A549 (cell line): ENCODE data around the gene DAB2IP. TPM values are rescaled to one million over a fixed set of nuclear protein-coding genes. Genes with fewer than 3 reads are reported as not detected.

Experiments used
- ATAC-seq, 2 experiments: fragments of 200-7000 bp in 1 of 2; fragments of >200 bp in 1 of 2; cut with Nextera tagmentation in 1 of 2; cut with Tn5 transposase in 1 of 2; 3 replicates each; pipeline versions ENCODE4 v1.8.0 to v1.9.1; 2018 to 2020; ENCODE audit warnings: mild to moderate bottlenecking in 1 of 2, moderate library complexity in 1 of 2
- CTCF ChIA-PET: fragments of 300-600 bp; sonication (Branson Sonifier 250); formaldehyde crosslinking; extraction: SDS; loops from one replicate; lab custom pipeline; 2021; ENCODE audit warnings: antibody characterized with exemption, inconsistent platforms; lab: Yijun Ruan, JAX
- POLR2A ChIA-PET: fragments of 350-600 bp; formaldehyde crosslinking; extraction: SDS; loops from one replicate; lab custom pipeline; 2021; ENCODE audit warnings: antibody characterized with exemption, inconsistent platforms; lab: Yijun Ruan, JAX
- DNase-seq, 2 experiments: peaks; one replicate each; pipeline versions ENCODE4 v3.0.0 to v3.0.0-alpha.2; 2011 to 2016; ENCODE audit warnings: low read depth in 1 of 2, low spot score in 1 of 2
- FAIRE-seq: peaks from 2 replicates; lab custom pipeline; 2011; peaks lifted over from hg19 to GRCh38; lab: Jason Lieb, UNC
- H3K27ac ChIP-seq, 2 experiments: fragments of >200 bp; sonication (Bioruptor Twin); formaldehyde crosslinking; 3 replicates each; pipeline ENCODE4 v1.5.1; 2016 to 2017
- H3K4me1 ChIP-seq: fragments of >200 bp; sonication (Bioruptor Twin); formaldehyde crosslinking; 3 replicates; pipeline ENCODE4 v1.6.1; 2016
- H3K4me2 ChIP-seq: fragments of >200 bp; sonication (Bioruptor Twin); formaldehyde crosslinking; 3 replicates; pipeline ENCODE4 v1.6.1; 2016
- H3K4me3 ChIP-seq: fragments of >200 bp; sonication (Bioruptor Twin); formaldehyde crosslinking; 3 replicates; pipeline ENCODE4 v1.5.1; 2016
- H3K9me3 ChIP-seq: fragments of >200 bp; sonication (Bioruptor Twin); formaldehyde crosslinking; 3 replicates; pipeline ENCODE4 v1.6.1; 2016
- CBX2 ChIP-seq: fragments of 200-600 bp; sonication (generic); IDR thresholded peaks from 2 replicates; pipeline ENCODE4 v1.6.1; 2016; ENCODE audit warnings: low read depth, mild to moderate bottlenecking, borderline replicate concordance
- CBX8 ChIP-seq: fragments of 200-600 bp; sonication (generic); IDR thresholded peaks from 2 replicates; pipeline ENCODE4 v1.6.1; 2016
- EHF ChIP-seq: fragments of 250-450 bp; sonication (Bioruptor Pico); IDR thresholded peaks from 2 replicates; pipeline ENCODE4 v1.5.0; 2020; ENCODE audit warnings: mild to moderate bottlenecking
- HEYL ChIP-seq: fragments of 250-450 bp; sonication (Bioruptor Pico); IDR thresholded peaks from 2 replicates; pipeline ENCODE4 v1.8.0; 2021; ENCODE audit warnings: mild to moderate bottlenecking, moderate library complexity
- HOXA7 ChIP-seq: fragments of 250-450 bp; sonication (Bioruptor Pico); IDR thresholded peaks from 2 replicates; pipeline ENCODE4 v1.5.0; 2020; ENCODE audit warnings: mild to moderate bottlenecking, moderate library complexity
- HOXB13 ChIP-seq: fragments of 250-450 bp; sonication (Bioruptor Pico); IDR thresholded peaks from 2 replicates; pipeline ENCODE4 v1.5.0; 2020; ENCODE audit warnings: low read depth, mild to moderate bottlenecking, moderate library complexity
- JUN ChIP-seq, 2 experiments: fragments of >200 bp; sonication (Bioruptor Twin); formaldehyde crosslinking; IDR thresholded peaks; 2 replicates in 1 of 2; 3 replicates in 1 of 2; pipeline ENCODE4 v1.6.1; 2016 to 2017
- KDM1A ChIP-seq: fragments of 200-600 bp; sonication (generic); IDR thresholded peaks from 2 replicates; pipeline ENCODE4 v1.6.1; 2016; ENCODE audit warnings: low read depth, mild to moderate bottlenecking
- KDM5A ChIP-seq: fragments of 200-600 bp; sonication (generic); IDR thresholded peaks from 2 replicates; pipeline ENCODE4 v1.6.1; 2016; ENCODE audit warnings: antibody characterized with exemption, mild to moderate bottlenecking
- NFE2L2 ChIP-seq: fragments of 150-350 bp; conservative IDR thresholded peaks from 2 replicates; pipeline ENCODE4 v1.6.1; 2014; ENCODE audit warnings: low read length
- NPAS2 ChIP-seq: fragments of 250-450 bp; sonication (Bioruptor Pico); IDR thresholded peaks from 2 replicates; pipeline ENCODE4 v1.8.0; 2022; ENCODE audit warnings: mild to moderate bottlenecking, moderate library complexity, borderline replicate concordance
- NR3C1 ChIP-seq: fragments of >200 bp; sonication (Bioruptor Twin); formaldehyde crosslinking; IDR thresholded peaks from 3 replicates; pipeline ENCODE4 v1.6.1; 2017
- PHF8 ChIP-seq: fragments of 200-600 bp; sonication (generic); IDR thresholded peaks from 2 replicates; pipeline ENCODE4 v1.6.1; 2016; ENCODE audit warnings: low read depth, mild to moderate bottlenecking, antibody characterized with exemption, moderate library complexity, borderline replicate concordance
- POLR2A ChIP-seq: IDR thresholded peaks from 2 replicates; pipeline ENCODE4 v1.6.1; 2012; ENCODE audit warnings: mild to moderate bottlenecking, low read length
- RAD21 ChIP-seq, 2 experiments: fragments of >200 bp in 1 of 2; sonication (Bioruptor Twin) in 1 of 2; formaldehyde crosslinking in 1 of 2; IDR thresholded peaks in 1 of 2; conservative IDR thresholded peaks in 1 of 2; 2 replicates in 1 of 2; 3 replicates in 1 of 2; pipeline ENCODE4 v1.6.1; 2012 to 2018; ENCODE audit warnings: inconsistent platforms in 1 of 2
- RCOR1 ChIP-seq: fragments of 150-350 bp; IDR thresholded peaks from 2 replicates; pipeline ENCODE4 v1.6.1; 2014; ENCODE audit warnings: antibody characterized with exemption, low read length, low read depth
- RFX5 ChIP-seq: fragments of 450-650 bp; IDR thresholded peaks from 2 replicates; pipeline ENCODE4 v1.7.1; 2014; ENCODE audit warnings: antibody characterized with exemption, mild to moderate bottlenecking, moderate library complexity
- RNF2 ChIP-seq: fragments of 200-600 bp; sonication (generic); IDR thresholded peaks from 2 replicates; pipeline ENCODE4 v1.6.1; 2016; ENCODE audit warnings: low read depth, mild to moderate bottlenecking, antibody characterized with exemption, moderate library complexity, borderline replicate concordance
- SMC3 ChIP-seq: fragments of >200 bp; sonication (Bioruptor Twin); formaldehyde crosslinking; IDR thresholded peaks from 3 replicates; pipeline ENCODE4 v1.6.1; 2018; ENCODE audit warnings: inconsistent platforms
- SREBF2 ChIP-seq: fragments of 450-650 bp; IDR thresholded peaks from 2 replicates; pipeline ENCODE4 v1.6.1; 2014; ENCODE audit warnings: mild to moderate bottlenecking, moderate library complexity
- TFCP2L1 ChIP-seq: fragments of 250-450 bp; sonication (Bioruptor Pico); IDR thresholded peaks from 2 replicates; pipeline ENCODE4 v1.5.0; 2021; ENCODE audit warnings: mild to moderate bottlenecking
- ZC3H11A ChIP-seq: fragments of 450-650 bp; IDR thresholded peaks from 2 replicates; pipeline ENCODE4 v1.6.1; 2014; ENCODE audit warnings: antibody characterized with exemption, mild to moderate bottlenecking
- ZFP36 ChIP-seq: fragments of 450-650 bp; IDR thresholded peaks from 2 replicates; pipeline ENCODE4 v1.6.1; 2014; ENCODE audit warnings: borderline replicate concordance; ENCODE audit not compliant: partially characterized antibody
- ZNF302 ChIP-seq: fragments of 250-450 bp; sonication (Bioruptor Pico); IDR thresholded peaks from 2 replicates; pipeline ENCODE4 v1.9.0; 2021; ENCODE audit warnings: inconsistent platforms, mild to moderate bottlenecking, moderate library complexity
- ZSCAN20 ChIP-seq: fragments of 250-450 bp; sonication (Bioruptor Pico); IDR thresholded peaks from 2 replicates; pipeline ENCODE4 v1.8.0; 2022; ENCODE audit warnings: mild to moderate bottlenecking, moderate library complexity
- WGBS: methylation state at CpG from one replicate; pipeline ENCODE4 v1.1.6; 2017; ENCODE audit errors: missing lambda C conversion rate; 5-methylcytosine and 5-hydroxymethylcytosine counted together
- polyA plus RNA-seq, 4 experiments: library from polyadenylated mRNA; depleted of rRNA in 3 of 4; stranded (reverse); fragments of >200 nt; fragmentation: RNase III in 1 of 4; extraction: RNeasy Plus Mini Kit Qiagen cat#74134 plus additional on column Dnase treatment in 1 of 4; gene quantifications; 2 replicates in 3 of 4; 3 replicates in 1 of 4; pipeline ENCODE4 v1.2.3, GENCODE V29; 2011 to 2017
- TF ChIP-seq, protein P1 (sequence below): fragments of 200-600 bp; sonication (generic); IDR thresholded peaks from 2 replicates; pipeline ENCODE4 v1.6.1; 2016; ENCODE audit warnings: antibody characterized with exemption, mild to moderate bottlenecking, moderate library complexity
- TF ChIP-seq, protein P2 (sequence below): fragments of >200 bp; sonication (Bioruptor Twin); formaldehyde crosslinking; IDR thresholded peaks from 2 replicates; pipeline ENCODE4 v1.6.1; 2016
- TF ChIP-seq, protein P3 (sequence below): fragments of 450-650 bp; IDR thresholded peaks from 2 replicates; pipeline ENCODE4 v1.6.1; 2014; ENCODE audit warnings: antibody characterized with exemption
- TF ChIP-seq, protein P4 (sequence below): fragments of 250-450 bp; sonication (Bioruptor Pico); IDR thresholded peaks from 2 replicates; pipeline ENCODE4 v1.5.0; 2021; ENCODE audit warnings: mild to moderate bottlenecking, moderate library complexity, borderline replicate concordance

The DAB2IP gene
- polyA plus RNA-seq, 2 of the 4 experiments (the other 2 are of a cell fraction) = 9.7 to 13.9 TPM

DNA sequence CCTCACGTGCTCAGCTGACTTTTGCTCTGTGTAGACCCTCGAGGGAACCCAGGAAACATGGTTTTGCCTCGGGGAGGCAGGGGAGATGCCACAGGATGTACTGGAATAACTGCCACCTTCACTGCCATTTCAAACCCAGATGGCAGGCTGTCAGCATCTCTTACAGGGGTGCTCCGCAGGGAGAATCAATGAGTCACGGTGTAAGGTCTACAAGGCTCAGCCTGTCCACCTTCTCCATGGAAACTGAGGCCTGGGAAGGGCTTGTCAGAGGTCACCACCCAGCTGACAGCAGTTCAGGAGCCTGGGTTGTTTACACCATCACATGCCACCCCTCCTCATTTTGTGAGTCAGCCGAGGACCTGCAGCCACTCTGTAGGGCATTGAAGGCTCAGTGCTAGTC, 30.8 kb downstream of the DAB2IP start:
- no peak overlapping the region for H3K4me2 ChIP-seq
- H3K27ac ChIP-seq = no peak overlapping the region
- ATAC-seq (no peak), DNase-seq (no peak), FAIRE-seq (no peak)
- ChIA-PET POLR2A (no interaction called here), CTCF (interaction anchor here (1.0 to 9.9 kb wide), 7 partner anchors 14 to 313 kb away, joined by 3 to 87 read pairs (median 12); no protein-coding TSS in a partner anchor)
- no peaks in the 10 kb centered on the region for H3K9me3 ChIP-seq
- no peak for TF ChIP-seq KDM1A
- TF ChIP-seq RNF2 = no peak
- TF ChIP-seq EHF = no peak
- TF ChIP-seq POLR2A = no peak
- TF ChIP-seq, protein P1, sequence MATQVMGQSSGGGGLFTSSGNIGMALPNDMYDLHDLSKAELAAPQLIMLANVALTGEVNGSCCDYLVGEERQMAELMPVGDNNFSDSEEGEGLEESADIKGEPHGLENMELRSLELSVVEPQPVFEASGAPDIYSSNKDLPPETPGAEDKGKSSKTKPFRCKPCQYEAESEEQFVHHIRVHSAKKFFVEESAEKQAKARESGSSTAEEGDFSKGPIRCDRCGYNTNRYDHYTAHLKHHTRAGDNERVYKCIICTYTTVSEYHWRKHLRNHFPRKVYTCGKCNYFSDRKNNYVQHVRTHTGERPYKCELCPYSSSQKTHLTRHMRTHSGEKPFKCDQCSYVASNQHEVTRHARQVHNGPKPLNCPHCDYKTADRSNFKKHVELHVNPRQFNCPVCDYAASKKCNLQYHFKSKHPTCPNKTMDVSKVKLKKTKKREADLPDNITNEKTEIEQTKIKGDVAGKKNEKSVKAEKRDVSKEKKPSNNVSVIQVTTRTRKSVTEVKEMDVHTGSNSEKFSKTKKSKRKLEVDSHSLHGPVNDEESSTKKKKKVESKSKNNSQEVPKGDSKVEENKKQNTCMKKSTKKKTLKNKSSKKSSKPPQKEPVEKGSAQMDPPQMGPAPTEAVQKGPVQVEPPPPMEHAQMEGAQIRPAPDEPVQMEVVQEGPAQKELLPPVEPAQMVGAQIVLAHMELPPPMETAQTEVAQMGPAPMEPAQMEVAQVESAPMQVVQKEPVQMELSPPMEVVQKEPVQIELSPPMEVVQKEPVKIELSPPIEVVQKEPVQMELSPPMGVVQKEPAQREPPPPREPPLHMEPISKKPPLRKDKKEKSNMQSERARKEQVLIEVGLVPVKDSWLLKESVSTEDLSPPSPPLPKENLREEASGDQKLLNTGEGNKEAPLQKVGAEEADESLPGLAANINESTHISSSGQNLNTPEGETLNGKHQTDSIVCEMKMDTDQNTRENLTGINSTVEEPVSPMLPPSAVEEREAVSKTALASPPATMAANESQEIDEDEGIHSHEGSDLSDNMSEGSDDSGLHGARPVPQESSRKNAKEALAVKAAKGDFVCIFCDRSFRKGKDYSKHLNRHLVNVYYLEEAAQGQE = no peak
- TF ChIP-seq ZFP36 = no peak
- no peak for TF ChIP-seq RAD21 (conservative IDR thresholded peaks at IDR 0.05 in 1 of 2, IDR thresholded peaks at IDR 0.05 in 1 of 2)
- TF ChIP-seq JUN (IDR thresholded peaks at IDR 0.05) = no peak
- TF ChIP-seq SMC3 = no peak
- TF ChIP-seq HEYL = no peak
- TF ChIP-seq HOXA7 (CRISPR knock-in tag) = no peak
- no peak for TF ChIP-seq RCOR1
- TF ChIP-seq, protein P2, sequence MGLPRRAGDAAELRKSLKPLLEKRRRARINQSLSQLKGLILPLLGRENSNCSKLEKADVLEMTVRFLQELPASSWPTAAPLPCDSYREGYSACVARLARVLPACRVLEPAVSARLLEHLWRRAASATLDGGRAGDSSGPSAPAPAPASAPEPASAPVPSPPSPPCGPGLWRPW = no peak
- no peak for TF ChIP-seq TFCP2L1 (CRISPR knock-in tag)
- TF ChIP-seq RFX5 = no peak
- TF ChIP-seq NR3C1 = no peak
- TF ChIP-seq NFE2L2 = no peak
- no peak for TF ChIP-seq ZNF302 (CRISPR knock-in tag)
- TF ChIP-seq ZC3H11A = no peak
- no peak for TF ChIP-seq PHF8
- no peak overlapping the region for H3K4me3 ChIP-seq
- H3K4me1 ChIP-seq = no peaks in the 10 kb centered on the region
- 46% methylated on average over 4 of the region's 6 CpGs for WGBS

DNA sequence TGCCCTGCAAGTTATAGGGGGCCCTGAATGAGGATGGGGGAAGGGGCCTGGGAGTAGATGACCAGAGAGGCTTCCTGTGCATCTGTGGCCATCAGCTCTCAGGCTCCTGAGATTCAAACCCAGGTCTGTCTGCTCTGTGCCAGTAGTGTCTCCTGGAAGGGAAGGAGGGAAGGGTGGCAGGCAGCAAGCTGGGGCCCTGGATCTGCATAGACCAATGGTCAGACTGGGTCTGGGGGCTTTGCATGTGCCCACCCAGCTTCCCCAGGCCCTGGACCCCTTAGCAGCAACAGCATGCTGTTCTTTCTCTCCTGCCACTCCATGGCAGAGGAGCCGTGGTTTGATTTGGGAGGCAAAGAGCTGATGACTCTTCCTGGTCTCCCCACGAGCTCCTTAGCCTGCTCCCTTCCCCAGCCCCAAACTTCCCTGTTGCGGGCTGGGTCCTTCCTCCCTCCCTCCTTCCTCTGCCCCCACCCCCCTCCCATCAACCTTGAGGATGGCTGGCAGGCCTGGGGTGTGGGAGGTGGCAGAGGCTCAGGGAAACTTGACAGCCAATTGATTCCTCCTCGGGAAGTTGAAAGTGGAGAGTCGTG, 31.6 kb downstream of the DAB2IP start:
- Histone ChIP-seq H3K9me3 (no peaks in the 10 kb centered on the region), H3K27ac (no peak overlapping the region), H3K4me2 (no peak overlapping the region), H3K4me1 (no peaks in the 10 kb centered on the region), H3K4me3 (no peak overlapping the region)
- POLR2A ChIA-PET = no interaction called here
- 87% methylated on average over 5 of the region's 5 CpGs for WGBS
- ATAC-seq (no peak), FAIRE-seq (no peak), DNase-seq (no peak)
- CTCF ChIA-PET = interaction anchor here (1.0 to 9.9 kb wide), 15 partner anchors 9 to 316 kb away, joined by 3 to 87 read pairs (median 7); no protein-coding TSS in a partner anchor
- no peak for TF ChIP-seq KDM5A
- TF ChIP-seq ZSCAN20 (CRISPR knock-in tag) = no peak
- TF ChIP-seq HOXB13 (CRISPR knock-in tag) = no peak
- no peak for TF ChIP-seq NPAS2 (CRISPR knock-in tag)
- no peak for TF ChIP-seq CBX2
- TF ChIP-seq, protein P1 = no peak
- no peak for TF ChIP-seq ZFP36
- TF ChIP-seq, protein P3, sequence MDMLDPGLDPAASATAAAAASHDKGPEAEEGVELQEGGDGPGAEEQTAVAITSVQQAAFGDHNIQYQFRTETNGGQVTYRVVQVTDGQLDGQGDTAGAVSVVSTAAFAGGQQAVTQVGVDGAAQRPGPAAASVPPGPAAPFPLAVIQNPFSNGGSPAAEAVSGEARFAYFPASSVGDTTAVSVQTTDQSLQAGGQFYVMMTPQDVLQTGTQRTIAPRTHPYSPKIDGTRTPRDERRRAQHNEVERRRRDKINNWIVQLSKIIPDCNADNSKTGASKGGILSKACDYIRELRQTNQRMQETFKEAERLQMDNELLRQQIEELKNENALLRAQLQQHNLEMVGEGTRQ = no peak
- TF ChIP-seq, protein P4, sequence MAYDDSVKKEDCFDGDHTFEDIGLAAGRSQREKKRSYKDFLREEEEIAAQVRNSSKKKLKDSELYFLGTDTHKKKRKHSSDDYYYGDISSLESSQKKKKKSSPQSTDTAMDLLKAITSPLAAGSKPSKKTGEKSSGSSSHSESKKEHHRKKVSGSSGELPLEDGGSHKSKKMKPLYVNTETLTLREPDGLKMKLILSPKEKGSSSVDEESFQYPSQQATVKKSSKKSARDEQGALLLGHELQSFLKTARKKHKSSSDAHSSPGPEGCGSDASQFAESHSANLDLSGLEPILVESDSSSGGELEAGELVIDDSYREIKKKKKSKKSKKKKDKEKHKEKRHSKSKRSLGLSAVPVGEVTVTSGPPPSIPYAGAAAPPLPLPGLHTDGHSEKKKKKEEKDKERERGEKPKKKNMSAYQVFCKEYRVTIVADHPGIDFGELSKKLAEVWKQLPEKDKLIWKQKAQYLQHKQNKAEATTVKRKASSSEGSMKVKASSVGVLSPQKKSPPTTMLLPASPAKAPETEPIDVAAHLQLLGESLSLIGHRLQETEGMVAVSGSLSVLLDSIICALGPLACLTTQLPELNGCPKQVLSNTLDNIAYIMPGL (CRISPR knock-in tag) = no peak
- no peak for TF ChIP-seq CBX8
- no peak for TF ChIP-seq SREBF2
